Vagina (tissue), 2 donors: ENCODE data around the gene HNRNPLL. TPM values are rescaled to one million over a fixed set of nuclear protein-coding genes. Genes with fewer than 3 reads are reported as not detected.
"Not testable (repeated sequence)": the region's sequence is repeated elsewhere in the genome, so short reads cannot be mapped to it uniquely, and the experiment has no call there.

Experiments
- DNase-seq, 2 donors: peaks; one replicate each; pipeline ENCODE4 v3.0.0-alpha.2; 2017; ENCODE audit errors: extremely low spot score in 2 of 2
- H3K27ac ChIP-seq: fragments of 200-600 bp; sonication (generic); one replicate; pipeline ENCODE4 v1.5.1; 2019
- H3K27me3 ChIP-seq: fragments of 200-600 bp; sonication (generic); one replicate; pipeline ENCODE4 v1.5.1; 2019
- H3K36me3 ChIP-seq, 2 donors: fragments of 200-600 bp; sonication (generic); one replicate each; pipeline ENCODE4 v1.5.1; 2017 to 2019
- H3K4me1 ChIP-seq: fragments of 200-600 bp; sonication (generic); one replicate; pipeline ENCODE4 v1.5.1; 2019
- H3K4me3 ChIP-seq, 2 donors: fragments of 200-600 bp; sonication (generic); 1 replicate in 1 of 2; 2 replicates in 1 of 2; pipeline ENCODE4 v1.5.1; 2016 to 2019
- H3K9me3 ChIP-seq: fragments of 200-600 bp; sonication (generic); one replicate; pipeline ENCODE4 v1.5.1; 2019
- POLR2A ChIP-seq, 2 donors: fragments of 450-650 bp; IDR thresholded peaks; one replicate each; pipeline ENCODE4 v1.6.1; 2017; ENCODE audit warnings: antibody characterized with exemption in 2 of 2, mild to moderate bottlenecking in 2 of 2, moderate library complexity in 2 of 2
- POLR2AphosphoS5 ChIP-seq, 2 donors: sonication (generic); formaldehyde crosslinking; IDR thresholded peaks; one replicate each; pipeline ENCODE4 v1.9.0; 2017; ENCODE audit warnings: antibody characterized with exemption in 2 of 2, mild to moderate bottlenecking in 2 of 2, low read depth in 1 of 2; ENCODE audit not compliant: insufficient read depth in 1 of 2
- intact Hi-C: fragments of 100-400 bp; cut with DNase I; formaldehyde crosslinking; loops from one replicate; pipeline ENCODE4 v1.15.1; 2023
- total RNA-seq: library from RNA; depleted of rRNA; stranded (reverse); fragments of >200 nt; gene quantifications from one replicate; pipeline ENCODE4 v1.2.3, GENCODE V29; 2016
- TF ChIP-seq, protein P1 (sequence below), 3 experiments: fragments of 450-650 bp in 2 of 3; fragments of 200-600 bp in 1 of 3; sonication (generic) in 1 of 3; IDR thresholded peaks; one replicate each; pipeline ENCODE4 v1.5.1; 2017 to 2019; ENCODE audit warnings: antibody characterized with exemption in 3 of 3, mild to moderate bottlenecking in 2 of 3, moderate library complexity in 2 of 3

Gene HNRNPLL
- total RNA-seq, 1 donor from 2014 or later: 33.9 TPM

DNA sequence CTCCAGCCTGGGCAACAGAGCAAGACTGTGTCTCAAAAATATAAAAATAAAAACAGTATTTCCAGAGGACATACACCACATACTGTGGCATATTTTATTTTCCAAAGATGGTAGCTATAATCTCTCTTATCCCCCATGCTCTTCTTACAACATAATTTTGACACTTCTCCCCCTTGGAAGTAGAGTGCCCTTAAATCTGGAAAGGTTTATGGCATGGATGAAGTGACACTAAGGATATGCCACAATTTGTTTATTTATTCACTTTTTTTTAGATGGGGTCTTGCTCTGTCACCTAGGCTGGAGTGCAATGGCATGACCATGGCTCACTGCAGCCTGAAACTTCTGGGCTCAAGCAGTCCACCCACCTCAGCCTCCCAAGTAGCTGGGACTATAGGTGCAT, 56.7 kb downstream of the HNRNPLL start:
- Histone ChIP-seq H3K27ac (no peak overlapping the region), H3K27me3 (no peaks in the 10 kb centered on the region), H3K9me3 (no peaks in the 10 kb centered on the region), H3K4me1 (no peaks in the 10 kb centered on the region), H3K36me3 (no peaks in the 10 kb centered on the region), H3K4me3 (no peak overlapping the region)
- intact Hi-C loops: no loop called here
- no peak for DNase-seq
- TF ChIP-seq, protein P1, sequence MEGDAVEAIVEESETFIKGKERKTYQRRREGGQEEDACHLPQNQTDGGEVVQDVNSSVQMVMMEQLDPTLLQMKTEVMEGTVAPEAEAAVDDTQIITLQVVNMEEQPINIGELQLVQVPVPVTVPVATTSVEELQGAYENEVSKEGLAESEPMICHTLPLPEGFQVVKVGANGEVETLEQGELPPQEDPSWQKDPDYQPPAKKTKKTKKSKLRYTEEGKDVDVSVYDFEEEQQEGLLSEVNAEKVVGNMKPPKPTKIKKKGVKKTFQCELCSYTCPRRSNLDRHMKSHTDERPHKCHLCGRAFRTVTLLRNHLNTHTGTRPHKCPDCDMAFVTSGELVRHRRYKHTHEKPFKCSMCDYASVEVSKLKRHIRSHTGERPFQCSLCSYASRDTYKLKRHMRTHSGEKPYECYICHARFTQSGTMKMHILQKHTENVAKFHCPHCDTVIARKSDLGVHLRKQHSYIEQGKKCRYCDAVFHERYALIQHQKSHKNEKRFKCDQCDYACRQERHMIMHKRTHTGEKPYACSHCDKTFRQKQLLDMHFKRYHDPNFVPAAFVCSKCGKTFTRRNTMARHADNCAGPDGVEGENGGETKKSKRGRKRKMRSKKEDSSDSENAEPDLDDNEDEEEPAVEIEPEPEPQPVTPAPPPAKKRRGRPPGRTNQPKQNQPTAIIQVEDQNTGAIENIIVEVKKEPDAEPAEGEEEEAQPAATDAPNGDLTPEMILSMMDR (IDR thresholded peaks at IDR 0.05): no peak
- no peak for TF ChIP-seq POLR2A (IDR thresholded peaks at IDR 0.05)
- TF ChIP-seq POLR2AphosphoS5 (IDR thresholded peaks at IDR 0.05; ENCODE audit: insufficient read depth in 1 of 2, low read depth in 1 of 2): no peak

DNA sequence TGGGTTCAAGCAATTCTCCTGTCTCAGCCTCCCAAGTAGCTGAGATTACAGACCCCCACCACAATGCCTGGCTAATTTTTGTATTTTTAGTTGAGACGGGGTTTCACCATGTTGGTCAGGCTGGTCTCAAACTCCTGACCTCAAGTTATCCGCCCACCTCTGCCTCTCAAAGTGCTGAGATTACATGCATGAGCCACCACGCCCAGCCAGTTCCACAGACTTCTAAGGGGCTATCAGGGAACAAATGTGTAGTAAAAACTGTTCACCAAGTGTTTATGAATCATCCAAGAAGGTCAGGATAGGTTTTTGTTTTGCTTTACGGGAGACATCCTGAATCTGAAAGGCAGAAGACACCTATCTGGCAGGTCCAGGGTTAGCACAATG, 60.5 kb downstream of the HNRNPLL start:
- H3K4me3 ChIP-seq, H3K27ac ChIP-seq, H3K36me3 ChIP-seq, intact Hi-C loops, H3K9me3 ChIP-seq, H3K27me3 ChIP-seq, H3K4me1 ChIP-seq, DNase-seq: not testable (repeated sequence)

DNA sequence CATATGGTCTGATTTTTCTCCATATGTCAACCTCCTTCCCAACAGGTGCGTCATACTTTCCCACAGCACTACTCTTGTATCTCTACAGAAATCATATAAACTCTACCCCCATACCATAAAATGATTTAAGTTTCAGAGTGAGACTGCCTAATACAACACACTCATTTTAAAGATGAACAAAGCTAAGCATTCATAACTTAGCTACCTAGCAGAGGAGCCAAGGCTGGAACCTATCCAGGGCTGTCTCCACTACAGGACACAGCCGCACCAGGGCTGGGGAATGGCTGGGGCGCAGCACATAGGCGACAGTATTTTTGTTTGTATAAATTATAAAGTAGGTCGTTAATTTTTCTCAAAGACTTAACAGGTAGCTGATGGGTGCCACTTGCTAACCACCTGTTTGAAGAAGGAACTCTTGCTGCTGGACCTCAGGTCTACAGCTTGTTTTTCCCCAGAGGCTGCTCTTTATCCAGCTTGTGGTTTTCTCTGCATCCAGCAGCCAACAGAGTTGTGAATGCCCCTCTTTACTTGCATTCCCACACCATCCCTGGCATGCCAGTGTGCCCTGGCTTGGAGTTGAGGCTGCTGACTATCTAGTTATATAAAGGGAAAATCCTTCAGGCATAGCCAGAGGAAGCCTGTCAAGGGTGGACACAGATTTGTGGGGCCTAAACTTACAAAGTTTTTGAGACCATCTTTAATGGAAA, 62.0 kb downstream of the HNRNPLL start:
- H3K27ac ChIP-seq: no peak overlapping the region
- no peak for DNase-seq
- intact Hi-C loops: no loop called here
- TF ChIP-seq POLR2A (IDR thresholded peaks at IDR 0.05): no peak
- TF ChIP-seq POLR2AphosphoS5 (IDR thresholded peaks at IDR 0.05; ENCODE audit: insufficient read depth in 1 of 2, low read depth in 1 of 2): no peak
- TF ChIP-seq, protein P1 (IDR thresholded peaks at IDR 0.05): no peak
- H3K27me3 ChIP-seq: no peaks in the 10 kb centered on the region
- no peaks in the 10 kb centered on the region for H3K36me3 ChIP-seq
- H3K4me1 ChIP-seq: peaks cover 7% of the 10 kb centered on the region
- no peak overlapping the region for H3K4me3 ChIP-seq
- H3K9me3 ChIP-seq: no peaks in the 10 kb centered on the region

DNA sequence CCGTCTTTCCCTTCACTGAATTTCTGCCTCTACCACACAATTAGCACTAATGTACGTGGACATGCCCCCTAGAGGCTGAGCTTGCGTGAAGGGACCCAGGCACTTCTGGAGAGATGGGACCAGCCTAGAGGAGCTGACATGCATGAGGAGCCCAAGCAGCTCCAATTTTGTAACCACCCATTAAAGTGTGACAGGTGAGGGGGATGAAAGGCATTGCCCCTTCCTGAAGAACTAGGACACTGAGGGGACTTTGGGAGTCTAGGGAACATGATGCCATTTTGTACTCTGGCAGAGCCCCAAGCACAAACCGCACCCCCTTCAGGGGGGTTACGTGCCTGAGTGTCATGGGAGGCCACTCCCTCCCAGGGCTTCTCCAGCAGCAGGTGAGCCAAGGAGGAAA, 63.6 kb downstream of the HNRNPLL start:
- TF ChIP-seq, protein P1 (IDR thresholded peaks at IDR 0.05): no peak
- no peak for TF ChIP-seq POLR2AphosphoS5 (IDR thresholded peaks at IDR 0.05; ENCODE audit: insufficient read depth in 1 of 2, low read depth in 1 of 2)
- no peak for DNase-seq
- H3K4me3 ChIP-seq: no peak overlapping the region
- intact Hi-C loops: no loop called here
- H3K27me3 ChIP-seq: no peaks in the 10 kb centered on the region
- H3K4me1 ChIP-seq: peaks cover 17% of the 10 kb centered on the region
- no peaks in the 10 kb centered on the region for H3K9me3 ChIP-seq
- H3K27ac ChIP-seq: no peak overlapping the region
- no peaks in the 10 kb centered on the region for H3K36me3 ChIP-seq

DNA sequence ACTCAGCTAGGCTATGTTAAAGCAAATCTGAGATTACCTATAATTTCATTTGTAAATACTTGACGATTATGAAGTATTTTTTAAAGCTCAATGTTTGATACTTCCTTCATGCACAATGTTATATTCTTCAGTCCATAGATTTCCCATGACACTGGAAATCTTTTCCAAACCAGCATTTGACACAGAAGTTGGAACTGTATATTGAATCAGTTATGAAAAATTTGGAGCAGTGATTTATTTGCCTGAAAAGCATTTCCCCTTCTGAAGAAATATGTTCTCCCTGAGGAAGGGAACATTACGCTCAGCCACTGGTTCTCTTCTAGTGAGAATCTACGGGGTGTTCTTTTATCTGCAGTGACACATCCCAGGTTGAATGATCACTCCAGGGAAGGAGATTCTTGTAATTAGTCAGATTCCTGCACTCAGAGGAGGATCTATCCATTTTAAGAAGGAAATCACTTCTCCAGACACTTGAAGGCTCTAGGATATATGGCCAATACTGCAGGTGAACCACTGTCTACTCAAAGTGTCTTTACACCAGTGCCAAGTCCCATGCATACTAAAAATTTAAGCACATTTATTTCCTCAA, 64.7 kb downstream of the HNRNPLL start:
- peaks cover 17% of the 10 kb centered on the region for H3K4me1 ChIP-seq
- intact Hi-C loops: no loop called here
- no peak for TF ChIP-seq POLR2A (IDR thresholded peaks at IDR 0.05)
- TF ChIP-seq, protein P1 (IDR thresholded peaks at IDR 0.05): no peak
- TF ChIP-seq POLR2AphosphoS5 (IDR thresholded peaks at IDR 0.05; ENCODE audit: insufficient read depth in 1 of 2, low read depth in 1 of 2): no peak
- no peak overlapping the region for H3K27ac ChIP-seq
- H3K36me3 ChIP-seq: no peaks in the 10 kb centered on the region
- no peak for DNase-seq
- no peaks in the 10 kb centered on the region for H3K9me3 ChIP-seq
- no peaks in the 10 kb centered on the region for H3K27me3 ChIP-seq
- no peak overlapping the region for H3K4me3 ChIP-seq

GRCh38 chr2:38537296-38537695, 65.4 kb downstream of the HNRNPLL start:
- DNase-seq, H3K9me3 ChIP-seq, H3K4me3 ChIP-seq, H3K36me3 ChIP-seq, intact Hi-C loops, H3K27ac ChIP-seq, H3K27me3 ChIP-seq: not testable (repeated sequence)
- peaks cover 17% of the 10 kb centered on the region for H3K4me1 ChIP-seq
